Activated CD4-positive, alpha-beta T cell treated with anti-CD3 and anti-CD28 coated beads, Interleukin-2, amount 50 U/mL, for 16 hours (primary cell): ENCODE results near the gene SMARCA4.
A peak's percentile ranks its signal among the peaks of the same experiment; 100 is the strongest.
"Not testable (repeated sequence)": the region's sequence is repeated elsewhere in the genome, so short reads cannot be mapped to it uniquely, and the experiment has no call there.

Source experiments
- DNase-seq: peaks from one replicate; pipeline ENCODE4 v3.0.0-alpha.2; 2020

The SMARCA4 gene

GRCh38 chr19:10929402-10929794, 31.4 kb upstream of the SMARCA4 start:
- DNase-seq: no peak

GRCh38 chr19:10935371-10936059, 25.3 kb upstream of the SMARCA4 start:
- no peak for DNase-seq

GRCh38 chr19:10936661-10937084, 24.2 kb upstream of the SMARCA4 start:
- DNase-seq: peak; percentile 64

- not testable (repeated sequence) for DNase-seq
Measured at GRCh38 chr19:10941649-10942048, 19.2 kb upstream of the SMARCA4 start.

GRCh38 chr19:10943412-10943811, 17.4 kb upstream of the SMARCA4 start:
- not testable (repeated sequence) for DNase-seq

- no peak for DNase-seq
Measured at GRCh38 chr19:10945264-10945663, 15.6 kb upstream of the SMARCA4 start.

- no peak for DNase-seq
Measured at GRCh38 chr19:10946958-10947657, 13.7 kb upstream of the SMARCA4 start.

- DNase-seq: no peak
Measured at GRCh38 chr19:10952809-10953208, 8.0 kb upstream of the SMARCA4 start.

GRCh38 chr19:10959277-10959968, 1.4 kb upstream of the SMARCA4 start:
- DNase-seq: not testable (repeated sequence)

GRCh38 chr19:10961073-10961860, 437 bp downstream of the SMARCA4 start:
- peak; percentile 27 for DNase-seq

GRCh38 chr19:10962863-10963262, 2.0 kb downstream of the SMARCA4 start:
- DNase-seq: no peak

- no peak for DNase-seq
Measured at GRCh38 chr19:10963865-10964264, 3.0 kb downstream of the SMARCA4 start.

GRCh38 chr19:10964903-10965302, 4.1 kb downstream of the SMARCA4 start:
- no peak for DNase-seq

- no peak for DNase-seq
Measured at GRCh38 chr19:10965398-10965797, 4.6 kb downstream of the SMARCA4 start.

- DNase-seq: no peak
Measured at GRCh38 chr19:10966809-10967208, 6.0 kb downstream of the SMARCA4 start.

- no peak for DNase-seq
Measured at GRCh38 chr19:10968527-10969135, 7.8 kb downstream of the SMARCA4 start.

GRCh38 chr19:10971107-10971726, 10.4 kb downstream of the SMARCA4 start:
- DNase-seq: no peak

- DNase-seq: no peak
Measured at GRCh38 chr19:10975374-10976130, 14.7 kb downstream of the SMARCA4 start.

- no peak for DNase-seq
Measured at GRCh38 chr19:10976131-10976892, 15.5 kb downstream of the SMARCA4 start.

GRCh38 chr19:10977742-10978092, 16.9 kb downstream of the SMARCA4 start:
- no peak for DNase-seq

- DNase-seq: peak; percentile 54
Measured at GRCh38 chr19:10979951-10980381, 19.1 kb downstream of the SMARCA4 start.
